ENCODE measurements around the gene ATRNL1.
"Not testable (repeated sequence)": the region's sequence is repeated elsewhere in the genome, so short reads cannot be mapped to it uniquely, and the experiment has no call there.

The ATRNL1 gene

DNA sequence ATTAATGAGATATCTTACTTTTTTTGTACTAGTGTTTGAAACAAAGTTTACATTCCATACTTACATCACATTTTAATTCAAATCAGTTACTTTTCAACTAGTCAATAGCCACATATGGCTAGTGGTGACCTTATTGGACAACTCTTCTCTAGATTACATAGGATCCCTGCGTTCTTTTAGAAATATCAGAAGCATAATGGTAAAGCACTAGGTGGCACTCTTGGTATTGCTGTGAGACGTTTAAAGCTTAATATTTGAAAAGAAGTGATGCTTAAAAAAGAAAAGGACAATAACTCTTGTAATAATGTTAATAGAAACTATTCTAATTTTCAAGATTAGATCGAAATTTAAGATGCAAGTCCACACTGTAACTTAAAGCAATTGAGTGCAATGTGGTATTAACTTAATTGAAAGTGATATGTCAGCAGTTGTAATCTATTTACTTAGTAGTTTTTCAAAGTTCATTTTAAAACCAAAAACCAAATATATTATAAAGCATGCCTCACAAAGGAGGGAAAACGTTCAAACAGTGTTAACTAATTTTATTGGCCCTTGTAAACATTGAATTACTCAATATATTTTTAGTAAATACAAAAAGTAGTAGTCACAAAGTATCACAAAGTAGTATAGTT is 339.1 kb downstream of the ATRNL1 start:
- peak; percentile 53 for DNase-seq

DNA sequence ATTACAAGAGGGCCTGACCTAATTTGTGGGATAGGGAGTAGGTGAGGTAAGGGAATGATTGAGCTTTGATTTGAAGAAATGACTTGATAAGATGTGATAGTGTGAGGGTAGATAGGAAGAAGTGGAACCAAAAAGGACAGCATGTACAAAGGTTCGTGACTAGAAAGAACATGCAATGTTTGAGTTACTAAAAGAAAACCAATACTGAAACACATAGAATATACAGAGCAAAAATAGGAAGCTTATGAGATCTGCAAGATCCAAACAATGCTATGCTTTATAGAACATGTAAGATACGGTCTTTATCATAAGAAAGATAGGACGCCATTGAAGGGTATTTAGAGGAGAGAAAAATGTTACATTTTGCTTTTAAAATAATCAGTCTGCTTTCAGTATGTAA is 343.8 kb downstream of the ATRNL1 start:
- DNase-seq, result no peak

DNA sequence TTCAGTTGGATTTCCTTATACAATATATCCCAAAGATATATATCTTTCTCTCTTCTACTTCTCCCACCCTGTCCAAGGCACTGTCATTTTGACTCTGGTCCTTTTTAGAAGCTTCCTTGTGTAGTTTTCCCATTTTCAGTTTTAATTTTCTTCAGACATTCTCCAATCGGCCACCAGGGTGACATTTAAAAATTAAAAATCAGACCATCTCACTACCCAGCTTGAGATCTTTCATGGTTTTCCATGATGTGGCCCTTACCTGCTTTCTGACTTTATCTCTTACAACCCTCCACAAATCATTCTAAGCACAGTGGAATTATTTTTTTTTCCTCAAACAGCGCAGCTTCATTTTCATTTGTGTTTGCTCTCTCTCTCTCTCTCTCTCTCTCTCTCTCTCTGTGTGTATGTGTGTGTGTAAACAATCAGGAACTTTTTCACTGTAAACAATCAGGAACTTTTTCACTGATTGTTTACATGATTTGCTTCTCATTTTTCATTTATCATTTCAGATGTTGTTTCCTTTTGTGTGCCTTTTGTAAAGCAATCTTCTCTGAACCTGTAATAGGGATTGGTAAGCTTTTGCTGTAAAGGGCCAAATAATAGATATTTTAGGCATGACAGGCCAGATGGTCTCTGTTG is 348.9 kb downstream of the ATRNL1 start:
- DNase-seq, result no peak

DNA sequence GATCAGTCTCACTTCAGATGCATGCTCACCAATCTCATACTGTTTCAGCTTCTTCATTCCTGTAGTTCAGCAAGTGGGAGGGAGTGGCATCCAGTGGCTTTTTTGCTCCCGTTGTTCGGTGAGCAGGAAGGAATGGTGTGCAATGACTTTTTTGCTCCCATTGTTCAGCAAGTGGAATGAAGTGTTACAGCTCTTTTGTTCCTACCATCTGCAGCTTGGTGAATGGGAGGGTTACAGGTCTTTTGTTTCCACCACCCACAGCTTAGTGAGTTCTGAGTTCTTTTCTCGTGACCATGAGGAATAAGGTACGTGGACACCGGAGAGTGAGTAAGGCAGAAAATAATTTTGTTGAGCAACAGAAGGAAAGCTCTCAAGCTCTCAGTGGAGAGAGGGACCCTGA is 363.6 kb downstream of the ATRNL1 start:
- DNase-seq, result no peak

DNA sequence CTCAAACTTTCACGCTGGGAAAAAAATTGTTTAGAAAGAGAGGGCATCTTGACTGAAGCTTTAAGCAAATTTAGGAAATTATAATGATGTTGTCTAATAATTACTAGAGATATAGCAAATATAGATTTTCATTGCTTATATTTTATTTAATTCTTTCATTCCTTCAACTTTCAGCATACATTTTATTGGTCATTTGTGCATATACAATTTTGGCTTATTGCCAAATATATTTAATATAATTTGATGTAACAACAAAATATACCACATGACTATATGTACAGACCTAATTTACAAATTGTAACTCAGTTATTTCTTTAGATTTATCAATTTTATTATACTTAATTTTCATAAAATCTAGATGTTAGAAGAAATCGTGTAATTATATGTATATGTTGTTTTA is 390.1 kb downstream of the ATRNL1 start:
- no peak for DNase-seq

DNA sequence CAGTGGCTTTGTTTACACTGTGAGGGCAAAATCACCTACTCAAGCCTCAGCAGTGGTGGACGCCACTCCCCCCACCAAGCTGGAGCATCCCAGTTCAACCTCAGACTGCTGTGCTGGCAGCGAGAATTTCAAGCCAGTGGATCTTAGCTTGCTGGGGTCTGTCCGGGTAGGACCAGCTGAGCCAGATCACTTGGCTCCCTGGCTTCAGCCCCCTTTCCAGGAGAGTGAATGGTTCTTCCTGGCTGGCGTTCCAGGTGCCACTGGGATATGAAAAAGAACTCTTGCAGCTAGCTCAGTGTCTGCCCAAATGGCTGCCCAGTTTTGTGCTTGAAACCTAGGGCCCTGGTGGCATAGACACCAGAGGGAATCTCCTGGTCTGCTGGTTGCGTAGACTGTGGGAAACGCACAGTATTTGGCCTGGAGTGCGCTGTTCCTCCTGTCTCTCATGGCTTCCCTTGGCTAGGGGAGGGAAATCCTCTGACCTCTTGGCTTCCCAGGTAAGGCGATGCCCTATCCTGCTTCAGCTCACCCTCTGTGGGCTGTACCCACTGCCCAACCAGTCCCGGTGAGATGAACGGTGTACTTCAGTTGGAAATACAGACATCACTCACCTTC is 398.5 kb downstream of the ATRNL1 start:
- DNase-seq, result no peak

DNA sequence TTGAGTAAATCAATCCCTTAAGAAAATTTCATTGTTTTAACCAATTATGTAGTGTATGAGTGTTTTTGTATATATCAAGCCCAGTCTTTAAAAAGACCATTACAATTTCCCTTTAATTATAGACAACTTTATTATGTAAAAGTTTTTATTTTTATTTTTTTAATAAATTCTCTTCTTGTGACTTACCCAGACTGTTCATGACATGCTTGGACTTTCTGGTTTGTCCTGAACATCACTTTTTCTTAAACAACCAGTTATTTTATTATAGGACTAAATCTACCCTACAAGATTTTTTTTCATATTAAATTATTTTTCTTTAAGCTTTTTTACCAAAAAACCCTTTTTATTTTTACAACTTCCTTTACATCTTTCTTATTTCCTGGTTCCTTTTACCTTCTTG is 410.4 kb downstream of the ATRNL1 start:
- DNase-seq, result peak; percentile 3

DNA sequence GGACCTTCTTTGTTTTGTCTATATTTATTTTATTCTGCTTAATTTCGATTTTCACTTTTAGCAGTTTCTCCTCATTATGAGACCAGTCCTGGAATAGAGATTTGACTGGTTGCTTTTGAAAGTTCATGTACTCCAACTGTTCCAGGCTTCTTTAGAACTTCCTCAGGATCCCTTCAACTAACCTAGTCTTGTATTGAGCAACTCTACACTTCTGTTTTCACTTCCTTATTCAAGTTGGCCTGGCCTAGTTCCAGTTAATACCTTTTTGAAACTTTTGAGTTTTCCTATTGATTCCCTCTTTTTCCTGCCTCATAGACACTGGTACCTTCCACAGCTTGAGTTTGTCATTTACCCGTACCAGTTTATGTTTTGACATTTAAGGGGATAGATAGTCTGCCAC is 421.7 kb downstream of the ATRNL1 start:
- peak; percentile 1 for DNase-seq

DNA sequence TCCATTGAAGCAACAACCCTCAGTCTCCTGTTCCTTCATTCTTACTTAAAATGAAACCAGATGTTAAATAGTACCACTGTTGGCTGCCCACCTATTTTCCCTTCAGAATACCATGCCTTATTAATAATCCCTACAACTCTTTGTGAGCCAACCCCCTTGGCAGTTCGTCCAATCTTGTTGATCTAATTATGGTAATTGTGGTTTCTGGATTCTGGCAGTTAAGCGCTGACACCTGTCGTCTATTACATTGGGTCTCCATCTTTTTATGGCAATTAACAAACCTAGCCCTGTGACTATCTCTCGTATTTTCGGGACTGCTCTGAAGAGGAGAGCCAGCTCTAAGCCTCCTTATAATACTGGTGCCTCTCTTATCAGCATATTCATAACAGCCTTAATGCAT is 432.0 kb downstream of the ATRNL1 start:
- DNase-seq, result no peak

DNA sequence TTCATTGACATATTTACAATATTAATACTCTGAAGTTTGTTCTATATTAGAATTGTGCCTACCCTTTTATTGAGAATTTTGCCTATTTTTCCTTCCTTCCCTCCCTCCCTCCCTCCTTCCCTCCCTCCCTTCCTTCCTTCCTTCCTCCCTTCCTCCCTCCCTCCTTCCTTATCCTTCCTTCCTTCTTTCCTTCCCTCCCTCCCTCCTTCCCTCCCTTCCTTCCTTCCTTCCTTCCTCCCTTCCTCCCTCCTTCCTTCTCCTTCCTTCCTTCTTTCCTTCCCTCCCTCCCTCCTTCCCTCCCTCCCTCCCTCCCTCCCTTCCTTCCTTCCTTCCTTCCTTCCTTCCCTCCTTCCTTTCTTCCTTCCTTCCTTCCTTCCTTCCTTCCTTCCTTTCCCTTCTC is 434.5 kb downstream of the ATRNL1 start:
- not testable (repeated sequence) for DNase-seq

DNA sequence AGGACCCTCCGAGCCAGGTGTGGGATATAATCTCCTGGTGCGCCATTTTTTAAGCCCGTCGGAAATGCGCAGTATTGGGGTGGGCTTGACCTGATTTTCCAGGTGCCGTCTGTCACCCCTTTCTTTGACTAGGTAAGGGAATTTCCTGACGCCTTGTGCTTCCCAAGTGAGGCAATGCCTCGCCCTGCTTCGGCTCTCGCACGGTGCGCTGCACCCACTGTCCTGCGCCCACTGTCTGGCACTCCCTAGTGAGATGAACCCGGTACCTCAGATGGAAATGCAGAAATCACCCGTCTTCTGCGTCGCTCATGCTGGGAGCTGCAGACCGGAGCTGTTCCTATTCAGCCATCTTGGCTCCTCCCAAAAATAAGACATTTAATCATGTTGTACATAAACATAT is 443.2 kb downstream of the ATRNL1 start:
- not testable (repeated sequence) for DNase-seq

DNA sequence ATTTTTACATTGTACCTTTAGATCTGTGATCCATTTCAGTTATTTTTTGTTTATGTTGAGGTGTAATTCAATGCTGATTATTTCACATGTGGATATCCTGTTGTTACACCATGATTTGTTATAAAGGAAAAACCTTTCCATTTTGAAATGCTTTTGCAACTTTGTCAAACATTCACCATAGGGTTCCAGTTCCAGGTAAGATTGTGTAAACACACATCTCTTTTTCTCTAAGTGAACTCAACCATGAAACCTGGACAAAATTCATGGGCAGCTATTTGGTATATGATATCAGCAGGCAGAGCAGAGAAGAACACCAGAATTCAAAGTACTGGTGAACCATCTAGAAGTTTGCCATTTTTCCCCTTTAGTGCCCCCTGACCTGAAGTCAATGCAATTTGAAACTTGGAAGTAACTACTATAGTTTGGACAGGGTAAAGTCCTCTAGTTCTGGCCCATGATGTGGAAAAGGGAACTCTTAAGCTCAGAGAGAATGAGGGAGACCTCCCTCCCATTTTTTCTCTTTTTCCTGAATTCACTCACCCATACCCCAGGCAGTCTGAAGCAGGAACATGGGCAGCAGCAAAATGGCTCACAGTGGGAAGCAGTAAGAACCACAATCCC is 446.1 kb downstream of the ATRNL1 start:
- DNase-seq, result no peak

DNA sequence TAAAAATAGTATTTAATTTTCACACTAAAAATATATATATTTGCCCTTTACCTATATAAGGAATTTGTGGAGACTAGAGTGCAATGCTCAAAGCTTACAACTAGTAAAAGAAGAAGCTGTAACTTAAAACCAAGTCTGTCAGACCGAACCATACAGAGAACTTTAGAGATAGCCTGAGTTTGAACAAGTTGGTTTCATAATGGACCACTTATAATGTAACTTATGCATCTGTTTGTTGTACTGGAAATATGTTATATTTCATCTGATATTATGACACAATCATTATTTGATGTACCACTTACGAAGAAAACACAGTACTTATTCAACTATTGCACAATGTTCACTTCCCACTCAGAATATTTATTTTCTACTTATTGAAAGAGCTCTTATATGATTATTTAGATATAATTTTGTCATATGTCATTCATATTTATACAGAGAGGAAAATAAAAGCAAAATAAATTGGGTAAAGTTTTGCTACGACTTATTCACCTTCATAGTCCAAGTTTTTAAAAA is 462.8 kb downstream of the ATRNL1 start:
- DNase-seq, result no peak

DNA sequence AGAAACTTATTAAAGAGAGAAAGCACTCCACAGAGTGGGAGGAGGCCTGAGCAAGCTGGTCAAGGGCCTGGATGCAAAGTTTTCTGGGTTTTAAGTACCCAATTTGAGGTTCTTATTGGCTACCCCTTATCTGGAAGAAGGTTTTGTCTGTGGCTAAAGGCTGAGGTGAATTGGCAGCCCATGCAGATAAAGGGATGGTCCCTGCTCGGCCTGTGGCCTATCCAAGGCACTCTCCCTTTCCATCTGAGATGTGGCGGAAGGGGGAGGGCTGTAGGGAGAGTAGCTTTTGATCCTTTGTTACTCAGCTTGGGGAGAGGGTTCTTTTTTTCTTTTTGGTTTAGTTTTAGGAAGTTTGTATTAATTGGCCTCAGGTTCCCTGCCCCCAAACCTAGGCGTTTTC is 465.1 kb downstream of the ATRNL1 start:
- no peak for DNase-seq

DNA sequence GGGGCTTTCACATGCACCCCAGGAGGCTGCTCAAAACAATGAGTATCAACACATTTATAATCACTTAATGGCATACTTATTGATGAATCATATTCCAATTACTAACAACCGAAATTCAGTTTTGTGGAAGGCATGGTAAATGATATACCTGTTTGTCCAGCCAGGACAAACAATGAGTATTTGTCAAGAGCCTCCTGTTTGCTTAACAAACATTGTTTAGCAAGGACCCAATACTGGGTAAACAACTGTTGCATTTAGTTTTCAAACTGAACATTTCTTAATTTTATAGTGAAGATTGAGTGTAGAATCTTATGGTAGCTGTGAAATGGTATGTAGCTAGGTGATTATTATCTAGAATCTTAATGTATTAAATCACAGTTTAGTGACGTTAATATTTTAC is 473.7 kb downstream of the ATRNL1 start:
- DNase-seq, result no peak

DNA sequence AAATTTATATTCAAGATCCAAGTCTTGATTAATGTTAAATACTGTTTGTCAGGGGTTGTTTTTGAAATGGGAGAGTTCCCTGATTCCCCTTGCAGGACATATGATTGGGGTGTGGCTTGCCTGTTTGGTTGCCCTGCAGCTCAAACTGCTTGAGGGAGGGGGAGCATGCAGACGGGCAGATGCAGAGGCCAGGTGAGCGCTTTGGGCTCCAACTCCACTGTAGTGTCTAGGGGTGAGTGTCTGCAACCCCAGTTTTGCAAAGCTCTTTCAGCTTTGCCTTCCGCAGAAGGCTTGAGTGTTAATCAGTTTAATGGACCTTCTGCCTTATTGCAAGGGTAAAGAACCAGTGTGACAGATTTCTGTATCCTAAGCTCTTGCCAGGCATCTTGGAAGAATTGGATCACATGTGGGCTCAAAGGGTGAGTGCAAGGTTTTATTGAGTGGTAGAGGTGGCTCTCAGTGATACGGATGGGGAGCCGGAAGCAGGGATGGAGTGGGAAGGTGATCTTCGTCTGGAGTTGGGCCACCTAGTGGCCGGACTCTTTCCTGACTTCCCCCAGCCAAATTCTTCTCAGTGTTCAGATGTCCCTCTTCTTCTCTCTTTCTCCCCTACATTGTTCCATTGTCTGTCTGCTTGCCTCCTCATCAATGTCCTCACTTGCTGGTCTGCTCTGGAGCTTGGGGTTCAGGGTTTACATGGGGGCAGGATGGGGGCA is 479.7 kb downstream of the ATRNL1 start:
- peak; percentile 11 for DNase-seq

DNA sequence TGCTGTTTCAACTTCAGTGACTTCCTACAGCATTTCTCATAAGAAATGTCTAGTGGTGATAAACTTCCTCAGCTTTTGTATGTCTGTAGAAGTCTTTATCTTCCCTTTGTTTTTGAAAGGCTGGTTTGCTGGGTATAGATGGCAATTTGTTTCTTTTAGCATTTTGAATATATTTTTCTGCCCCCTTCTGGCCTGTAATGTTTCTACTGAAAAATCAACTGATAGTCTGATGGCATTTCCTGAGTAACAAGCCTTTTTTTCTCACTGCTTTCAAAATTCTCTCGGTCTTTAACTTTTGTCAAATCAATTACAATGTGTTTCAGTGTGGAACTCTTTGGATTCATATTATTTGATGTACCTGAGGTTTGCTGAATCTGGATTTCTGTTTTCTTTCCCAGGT is 487.1 kb downstream of the ATRNL1 start:
- no peak for DNase-seq

DNA sequence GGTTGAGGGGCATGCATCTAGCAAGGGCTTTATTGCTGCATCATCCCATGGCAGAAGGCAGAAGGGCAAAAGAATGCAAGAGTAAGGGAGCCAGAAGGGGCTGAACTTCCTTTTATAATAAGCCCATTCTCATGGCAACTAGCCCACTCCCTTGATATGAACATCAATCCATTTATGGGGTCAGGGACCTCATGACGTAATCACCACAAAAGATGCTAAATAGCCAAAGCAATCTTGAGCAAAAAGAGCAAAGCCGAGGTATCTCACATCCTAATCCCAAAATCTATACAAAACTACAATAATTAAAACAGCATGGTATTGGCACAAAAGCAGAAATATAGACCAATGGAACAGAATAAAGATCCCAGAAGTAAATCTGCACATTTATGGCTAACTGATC is 499.9 kb downstream of the ATRNL1 start:
- no peak for DNase-seq

DNA sequence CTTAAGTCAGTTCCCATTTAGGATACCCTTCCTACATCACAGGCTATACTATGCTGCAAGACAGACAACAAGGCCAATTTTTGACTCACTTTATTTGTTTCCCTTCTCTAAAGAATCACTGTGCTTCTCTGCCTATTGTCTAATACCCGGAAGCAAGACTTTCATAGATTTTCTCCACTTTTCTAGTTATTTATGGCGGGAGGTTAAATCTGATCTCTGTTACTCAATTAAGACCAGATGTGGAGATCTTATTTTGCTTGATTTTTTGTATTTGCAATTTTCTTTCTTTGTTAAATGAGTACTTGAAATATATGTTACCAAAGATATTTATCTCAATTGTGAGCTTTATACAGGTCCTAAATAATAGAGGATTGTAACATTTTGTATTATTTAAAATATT is 511.5 kb downstream of the ATRNL1 start:
- no peak for DNase-seq

DNA sequence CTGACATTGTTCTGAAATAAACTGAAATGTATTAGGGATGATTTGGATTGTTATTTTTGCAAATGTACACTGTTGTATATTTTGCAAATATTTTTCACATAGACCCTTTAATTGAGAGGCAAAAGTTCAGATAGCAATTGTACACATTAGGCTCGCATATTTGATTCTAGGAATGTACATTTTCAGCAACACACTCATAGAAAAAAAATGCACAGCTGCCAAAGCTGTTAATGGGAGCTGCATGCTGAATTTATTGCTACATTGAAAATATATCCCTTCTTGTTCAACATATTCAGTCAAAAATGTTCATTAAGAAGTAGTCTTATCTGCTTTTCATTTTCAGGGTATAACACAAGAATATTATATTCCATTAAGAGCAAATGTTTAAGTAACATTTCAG is 512.9 kb downstream of the ATRNL1 start:
- no peak for DNase-seq

DNA sequence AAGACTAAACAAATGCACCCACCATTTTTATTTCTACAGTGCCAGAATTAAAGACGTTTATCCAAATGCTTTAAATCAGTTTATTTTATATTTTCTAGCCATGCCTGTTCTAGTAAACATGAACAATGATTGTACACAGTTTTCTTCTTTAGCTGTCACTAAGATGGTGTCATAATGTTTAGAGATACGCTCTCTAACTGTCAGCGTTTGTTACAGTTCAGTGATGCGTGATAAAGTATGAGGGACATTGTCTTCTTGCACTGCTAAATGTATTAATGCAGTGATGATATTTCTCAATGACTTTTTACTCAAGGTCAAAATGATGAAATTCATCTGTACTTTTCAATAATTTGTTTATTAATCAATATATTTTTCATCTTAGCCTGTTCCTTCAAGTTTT is 513.6 kb downstream of the ATRNL1 start:
- DNase-seq, result no peak

DNA sequence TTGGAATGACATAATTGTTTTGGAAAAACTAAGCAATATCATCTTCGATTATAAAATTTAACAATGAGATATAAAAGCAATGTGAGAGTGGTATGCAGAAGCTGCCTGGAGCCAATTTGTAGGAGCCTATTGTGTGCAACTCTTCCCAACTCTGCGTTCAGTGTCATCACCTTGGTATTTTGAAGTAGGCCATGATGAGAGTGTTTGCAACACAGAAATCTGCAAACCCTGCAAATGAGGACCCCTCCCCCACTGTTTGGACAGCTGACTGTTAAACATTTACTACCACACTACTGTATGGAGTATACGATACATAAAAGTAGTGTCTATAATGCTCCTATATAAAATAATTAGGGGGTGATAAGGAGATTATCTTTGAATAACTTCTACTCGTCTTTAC is 531.3 kb downstream of the ATRNL1 start:
- DNase-seq, result no peak

DNA sequence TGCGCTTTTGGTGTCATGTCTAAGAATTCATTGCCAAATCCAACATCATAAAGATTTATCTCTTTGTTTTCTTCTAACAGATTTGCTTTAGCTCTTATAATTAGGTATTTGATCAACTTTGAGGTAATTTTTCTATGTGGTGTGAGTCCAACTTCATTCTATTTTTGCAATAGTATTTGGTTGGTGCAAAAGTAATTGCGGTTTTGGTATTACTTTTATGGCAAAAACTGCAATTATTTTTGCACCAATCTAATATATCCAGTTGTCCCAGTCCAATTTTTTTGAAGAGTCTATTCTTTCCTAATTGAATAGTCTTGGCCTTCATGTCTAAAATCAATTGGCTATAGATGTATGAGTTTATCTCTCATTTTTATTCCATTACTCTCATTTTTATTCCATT is 535.5 kb downstream of the ATRNL1 start:
- DNase-seq, result no peak

Data from OCI-M1 (cell line).